Measurements from ENCODE around the gene LRPAP1.

The LRPAP1 gene

GRCh38 chr4:3472411-3473141 is 59.6 kb downstream of the LRPAP1 start:
- no peak for DNase-seq (ENCODE audit: low read depth)

- no peak for DNase-seq (ENCODE audit: low read depth)
Observed at GRCh38 chr4:3471886-3472285, 60.3 kb downstream of the LRPAP1 start.

DNA sequence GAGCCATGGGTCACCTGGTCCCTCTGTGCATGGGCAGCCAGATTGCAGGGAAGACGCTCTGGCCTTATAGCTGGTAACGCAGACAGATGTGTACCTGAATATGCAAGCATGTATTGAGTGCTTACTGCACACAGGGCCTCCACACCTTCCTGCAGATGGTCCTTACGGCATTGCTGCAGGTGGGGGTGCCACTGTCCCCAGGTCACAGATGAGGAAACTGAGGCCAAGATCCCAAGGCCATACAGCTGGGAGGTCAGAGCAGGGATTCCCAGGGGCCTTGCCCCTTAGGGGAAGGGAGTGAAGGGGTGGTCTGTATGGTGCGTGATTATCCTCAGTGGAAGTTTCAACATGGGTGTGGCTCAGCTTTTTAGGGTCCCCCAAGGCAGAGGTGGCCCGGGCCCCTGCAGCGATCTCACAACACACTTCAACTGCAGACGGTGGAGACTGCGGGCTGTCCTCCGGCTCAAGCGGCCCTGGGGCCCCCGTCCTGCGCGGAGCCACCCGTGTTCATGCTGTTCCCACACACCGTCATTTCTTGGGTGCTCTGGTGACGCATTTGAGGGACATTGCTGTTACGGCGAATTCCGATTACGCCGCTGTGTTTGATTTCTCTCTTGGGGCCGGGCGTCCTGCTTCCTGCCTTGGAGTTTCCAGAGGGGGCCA is 61.0 kb downstream of the LRPAP1 start:
- DNase-seq (ENCODE audit: low read depth): no peak

DNA sequence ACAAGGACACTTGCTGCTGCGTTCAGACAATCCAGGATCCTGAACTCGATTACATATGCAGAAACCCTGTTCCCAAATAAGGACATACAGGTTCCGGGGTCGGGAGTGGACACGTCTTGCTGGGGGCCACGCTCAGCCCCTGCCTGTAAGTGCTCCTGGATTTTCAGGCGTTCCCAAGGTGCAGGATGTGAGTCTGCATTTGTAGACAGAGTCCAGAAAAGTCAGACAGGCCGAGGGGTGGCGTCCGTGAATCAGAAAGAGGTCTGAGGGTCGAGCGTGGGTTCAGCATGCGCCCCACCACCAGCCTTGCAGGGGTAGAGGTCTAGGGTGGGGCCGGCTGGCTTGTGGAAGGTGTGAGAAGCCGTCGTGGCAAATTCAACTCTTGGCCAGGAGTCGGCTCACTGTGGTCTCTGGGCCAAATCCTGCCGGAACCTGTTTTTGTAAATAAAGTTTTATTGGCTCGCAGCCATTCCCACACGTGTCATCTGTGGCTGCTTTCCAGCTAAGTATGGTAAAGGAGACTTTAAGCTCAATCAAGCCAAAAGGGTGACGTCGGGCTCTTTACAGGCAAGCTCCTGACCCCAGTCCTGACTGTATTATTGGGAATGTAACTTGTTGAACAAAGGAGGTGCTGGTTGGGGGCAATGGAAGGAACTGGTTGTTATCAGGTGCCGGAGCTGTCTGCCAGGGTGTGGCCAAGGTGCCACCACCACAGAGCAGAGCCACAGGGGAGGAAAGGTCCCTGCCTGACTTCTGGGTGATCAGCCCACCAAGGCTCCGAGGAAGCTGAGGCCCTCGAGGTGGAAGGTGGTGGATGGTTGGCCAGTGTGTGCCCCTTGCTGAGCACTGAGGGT is 61.8 kb downstream of the LRPAP1 start:
- no peak for DNase-seq (ENCODE audit: low read depth)

- DNase-seq (ENCODE audit: low read depth): no peak
Observed at GRCh38 chr4:3469386-3470243, 62.6 kb downstream of the LRPAP1 start.

DNA sequence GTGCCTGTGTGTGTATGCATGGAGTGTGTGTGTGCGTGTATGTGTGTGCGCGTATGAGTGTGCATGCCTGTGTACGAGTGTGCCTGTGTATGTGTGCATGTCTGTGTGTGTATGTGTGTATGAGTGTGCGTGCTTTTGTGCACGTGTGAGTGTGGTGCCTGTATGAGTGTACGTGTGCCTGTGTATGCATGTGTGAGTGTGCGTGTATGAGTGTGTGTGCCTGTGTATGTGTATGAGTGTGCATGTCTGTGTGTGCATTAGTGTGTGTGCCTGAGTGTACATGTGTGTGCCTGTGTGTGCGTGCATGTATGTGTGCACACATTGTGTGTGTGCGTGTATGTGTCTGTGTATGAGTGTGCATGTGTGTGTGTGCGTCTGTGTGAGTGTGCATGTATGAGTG is 63.4 kb downstream of the LRPAP1 start:
- no peak for DNase-seq (ENCODE audit: low read depth)

- no peak for DNase-seq (ENCODE audit: low read depth)
Observed at GRCh38 chr4:3468154-3468553, 64.1 kb downstream of the LRPAP1 start.

GRCh38 chr4:3467601-3468031 is 64.6 kb downstream of the LRPAP1 start:
- DNase-seq (ENCODE audit: low read depth): no peak

GRCh38 chr4:3466691-3467600 is 65.3 kb downstream of the LRPAP1 start:
- no peak for DNase-seq (ENCODE audit: low read depth)

GRCh38 chr4:3465698-3466671 is 66.2 kb downstream of the LRPAP1 start:
- no peak for DNase-seq (ENCODE audit: low read depth)

GRCh38 chr4:3464911-3465697 is 67.1 kb downstream of the LRPAP1 start:
- DNase-seq (ENCODE audit: low read depth): no peak

DNA sequence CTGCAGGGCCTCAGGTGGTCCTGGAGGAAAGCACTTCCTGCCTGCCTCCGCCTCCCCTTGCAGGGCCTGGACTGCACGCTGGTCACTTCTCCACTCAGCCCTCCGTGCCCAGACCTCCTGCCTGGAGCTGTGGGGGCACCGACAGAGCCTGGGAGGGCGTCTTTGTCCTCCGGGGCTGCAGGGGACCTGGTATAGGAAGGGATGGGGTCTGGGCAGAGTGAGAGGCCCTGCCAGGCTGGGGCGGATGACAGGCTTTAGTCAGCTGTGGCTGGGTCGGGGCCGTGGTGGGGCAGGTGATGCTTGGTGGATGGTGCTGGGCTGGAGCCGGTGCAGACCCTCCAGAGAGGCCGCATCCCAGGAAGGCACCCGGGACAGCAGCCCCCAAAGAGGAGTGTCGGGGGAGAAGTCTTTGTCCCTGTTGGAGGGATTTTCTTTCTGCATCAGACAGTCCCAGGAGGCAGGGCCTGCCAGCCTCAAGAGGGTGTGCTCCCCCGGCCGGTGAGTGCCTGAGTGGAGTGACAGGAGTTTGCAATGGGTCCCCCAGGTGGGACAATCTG is 67.8 kb downstream of the LRPAP1 start:
- no peak for DNase-seq (ENCODE audit: low read depth)

GRCh38 chr4:3463556-3464348 is 68.5 kb downstream of the LRPAP1 start:
- no peak for DNase-seq (ENCODE audit: low read depth)

- DNase-seq (ENCODE audit: low read depth): no peak
Observed at GRCh38 chr4:3462790-3463415, 69.3 kb downstream of the LRPAP1 start, which contains the start of gene DOK7. TSS of gene DOK7 (plus strand) at chr4:3463306. CDS start at chr4:3463376, 70 bp downstream.

DNA sequence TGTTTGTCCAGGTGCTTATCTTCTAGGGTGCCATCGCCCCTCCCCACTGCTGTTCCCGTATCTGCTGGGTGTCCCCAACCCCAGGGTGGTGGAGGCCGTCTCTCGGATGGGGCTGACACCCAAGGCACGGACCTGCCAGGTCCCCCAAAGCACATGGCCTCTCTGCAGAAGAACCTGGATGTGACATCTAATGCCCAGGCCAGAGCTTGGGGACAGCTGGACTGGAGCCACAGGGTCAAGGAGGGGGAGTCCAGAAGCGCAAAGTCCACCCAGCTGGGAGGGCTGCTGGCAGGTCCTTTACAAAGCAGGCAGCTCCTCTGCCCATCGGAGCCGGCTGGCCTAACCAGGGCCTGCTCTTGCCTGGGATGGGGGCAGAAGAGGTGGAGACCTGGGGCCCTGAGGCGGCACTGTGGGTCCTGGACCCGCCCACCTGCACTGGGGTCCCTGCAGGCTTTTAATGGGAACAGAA is 69.9 kb downstream of the LRPAP1 start:
- no peak for DNase-seq (ENCODE audit: low read depth)

DNA sequence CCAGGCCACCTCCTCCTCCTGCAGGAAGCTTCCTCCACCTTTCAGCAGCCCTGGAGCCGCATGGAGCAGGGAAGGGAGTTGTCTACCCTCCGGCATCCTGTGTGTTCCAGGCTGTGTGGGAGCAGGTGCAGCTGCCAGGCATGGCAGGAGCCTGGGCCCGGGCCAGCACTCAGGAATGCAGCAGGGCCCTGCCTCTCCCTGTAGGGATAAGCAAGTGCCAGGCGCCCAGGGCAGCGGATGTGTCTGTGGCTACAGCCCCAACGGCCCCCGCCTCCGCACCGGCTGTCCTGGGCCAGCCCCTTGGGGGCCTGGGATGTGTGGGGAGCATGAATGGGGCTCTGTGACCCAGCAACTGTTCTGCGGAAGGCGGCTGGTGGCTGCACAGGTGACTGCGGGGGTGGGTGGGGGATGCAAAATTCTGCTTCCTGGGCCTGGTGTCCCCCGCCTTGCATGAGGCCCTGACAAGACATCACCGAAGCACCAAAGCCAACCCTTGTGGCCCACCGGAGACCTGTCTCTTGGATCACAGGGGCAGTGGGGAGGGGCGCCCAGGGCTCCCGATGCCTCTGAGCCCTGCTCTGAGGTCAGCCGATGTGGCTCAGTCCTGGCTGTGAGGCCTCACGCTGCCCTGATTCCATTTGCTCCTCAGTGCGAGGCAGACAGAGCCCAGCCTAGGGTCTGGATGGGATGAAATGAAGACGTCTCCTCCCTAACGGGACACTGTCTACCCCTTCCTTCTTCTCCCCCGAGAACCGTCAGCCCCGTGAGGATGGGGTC is 70.5 kb downstream of the LRPAP1 start:
- DNase-seq (ENCODE audit: low read depth): no peak

Measured in fibroblast of gingiva (primary cell).